CD4-positive, alpha-beta T cell treated with Interleukin-21 for 1 hour (primary cell): Measurements from ENCODE around the gene ITPR2.
A peak's percentile ranks its signal among the peaks of the same experiment; 100 is the strongest.

Source experiments
- DNase-seq: peaks from one replicate; pipeline ENCODE4 v3.0.0-alpha.2; 2020

The ITPR2 gene

DNA sequence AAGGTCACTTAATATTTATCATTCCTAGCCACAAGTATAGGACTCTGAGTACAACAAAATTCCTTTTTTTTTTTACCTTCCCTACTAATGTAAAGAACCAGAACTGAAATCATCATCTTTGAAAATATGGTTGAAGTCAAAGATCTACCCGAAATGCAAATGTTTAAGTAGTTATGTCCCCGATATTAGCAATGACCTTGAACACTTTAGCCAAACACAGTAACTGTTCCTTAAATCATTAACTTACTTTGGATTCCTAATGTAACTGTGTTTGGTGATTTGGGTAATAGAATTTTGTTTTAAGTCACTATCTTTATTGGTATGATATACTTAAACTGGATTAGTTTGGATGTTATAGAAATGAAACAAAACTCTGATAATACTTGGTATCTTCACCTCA lies 14.4 kb downstream of the ITPR2 start:
- no peak for DNase-seq

DNA sequence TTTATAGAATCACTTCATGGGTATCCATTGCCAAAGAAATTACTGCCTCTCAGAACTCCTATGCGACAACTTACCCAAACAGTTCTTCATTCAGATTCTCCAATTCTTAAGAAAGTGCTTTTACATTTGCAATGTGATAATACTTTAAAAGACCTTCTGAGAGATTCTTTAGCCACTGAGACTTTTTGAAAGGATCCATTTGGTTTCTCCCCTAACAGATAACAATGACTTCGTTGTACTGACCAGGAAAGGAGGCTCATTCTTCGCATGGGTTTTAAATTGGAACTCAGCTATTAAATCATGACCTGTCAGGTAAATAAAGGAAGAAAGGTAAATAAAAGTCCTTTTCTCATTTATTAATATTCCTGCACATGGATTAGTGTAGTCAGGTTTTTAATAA lies 14.8 kb downstream of the ITPR2 start:
- DNase-seq: no peak

DNA sequence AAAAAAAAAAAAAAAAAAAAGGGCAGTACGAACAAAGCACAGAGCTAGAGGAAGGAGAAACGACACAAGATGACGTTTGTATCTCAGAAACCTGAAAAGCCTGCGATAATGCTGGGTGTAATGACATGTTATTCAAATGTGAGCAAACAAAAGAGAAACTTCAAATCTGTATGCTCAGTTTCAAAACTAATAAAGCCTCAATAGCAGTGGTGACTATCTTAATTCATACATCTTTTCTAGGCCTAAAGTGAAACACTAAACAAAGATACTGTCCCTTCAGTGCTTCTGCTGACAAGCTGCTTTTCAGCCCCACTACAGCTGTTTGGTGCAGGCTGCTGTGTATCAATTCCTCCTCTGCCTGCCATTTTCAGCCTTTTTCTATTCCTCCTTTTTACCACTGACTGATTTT lies 15.8 kb downstream of the ITPR2 start:
- DNase-seq: no peak

DNA sequence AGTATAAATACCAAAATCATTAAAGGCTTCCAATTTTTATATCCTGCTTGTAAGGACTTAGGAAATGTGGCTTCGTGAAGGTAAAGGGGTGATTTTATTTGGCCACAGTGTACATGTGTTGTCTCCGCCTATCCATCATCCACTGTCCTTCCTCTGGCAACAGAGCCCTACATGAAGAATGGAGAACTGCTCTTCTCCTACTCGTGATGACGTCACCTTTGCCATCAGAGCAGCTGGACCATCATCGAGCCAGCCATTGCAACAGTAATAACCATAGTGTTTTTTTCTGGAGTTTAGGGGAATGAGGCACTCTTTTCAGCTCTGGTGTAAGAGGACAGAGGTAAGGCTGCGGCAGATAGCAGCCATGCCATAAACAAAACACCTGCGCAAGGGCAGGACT lies 19.2 kb downstream of the ITPR2 start:
- no peak for DNase-seq

DNA sequence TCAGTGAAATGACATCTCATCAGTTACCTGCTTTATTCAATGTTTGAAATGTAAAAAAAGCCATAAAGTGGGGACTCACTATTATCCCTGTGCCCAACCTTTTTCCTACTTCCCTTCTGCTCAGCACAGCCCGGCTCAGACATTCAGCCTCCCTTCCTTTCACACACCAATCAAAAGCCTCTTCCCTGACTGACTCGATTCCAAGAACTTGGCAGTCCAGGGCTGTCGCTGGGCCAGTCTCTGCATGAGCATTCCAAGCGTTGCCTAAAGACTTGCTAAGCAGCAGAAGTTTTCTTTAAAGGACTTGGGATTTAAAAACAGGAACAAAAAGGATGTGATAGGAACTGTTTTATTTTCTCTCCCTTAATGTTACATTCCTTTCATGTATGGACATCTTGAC lies 22.7 kb downstream of the ITPR2 start:
- no peak for DNase-seq

DNA sequence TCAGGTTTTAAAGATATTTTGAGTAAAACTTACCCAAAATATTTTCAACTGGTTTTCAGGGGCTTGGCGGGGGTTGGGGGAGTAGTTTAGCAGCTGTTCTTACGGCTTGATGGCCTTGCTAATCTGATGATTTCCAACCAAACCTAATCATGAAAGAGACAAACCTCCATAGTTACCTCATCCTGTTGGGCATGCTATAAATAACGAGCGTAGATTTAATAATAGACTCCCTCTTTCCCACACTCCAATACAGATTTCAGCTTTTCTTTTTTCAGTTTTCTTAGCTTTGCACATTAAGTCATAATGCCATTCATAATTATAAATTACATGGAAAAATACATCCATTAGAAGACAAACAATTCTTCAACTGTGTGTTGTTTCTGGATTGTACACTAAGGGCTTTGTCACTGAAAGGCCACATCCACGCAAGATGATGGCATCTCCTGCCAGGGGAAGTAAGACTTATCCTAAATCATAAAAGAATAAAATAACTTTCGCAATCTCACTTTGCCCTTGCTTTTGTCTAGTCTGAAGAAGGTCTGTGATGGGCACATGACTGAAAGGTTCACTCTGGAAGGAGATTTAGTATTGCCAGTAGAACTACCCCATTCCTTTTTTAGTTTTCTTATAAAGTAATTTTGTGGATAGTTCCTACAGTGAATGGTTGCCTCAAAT lies 23.2 kb downstream of the ITPR2 start:
- no peak for DNase-seq

DNA sequence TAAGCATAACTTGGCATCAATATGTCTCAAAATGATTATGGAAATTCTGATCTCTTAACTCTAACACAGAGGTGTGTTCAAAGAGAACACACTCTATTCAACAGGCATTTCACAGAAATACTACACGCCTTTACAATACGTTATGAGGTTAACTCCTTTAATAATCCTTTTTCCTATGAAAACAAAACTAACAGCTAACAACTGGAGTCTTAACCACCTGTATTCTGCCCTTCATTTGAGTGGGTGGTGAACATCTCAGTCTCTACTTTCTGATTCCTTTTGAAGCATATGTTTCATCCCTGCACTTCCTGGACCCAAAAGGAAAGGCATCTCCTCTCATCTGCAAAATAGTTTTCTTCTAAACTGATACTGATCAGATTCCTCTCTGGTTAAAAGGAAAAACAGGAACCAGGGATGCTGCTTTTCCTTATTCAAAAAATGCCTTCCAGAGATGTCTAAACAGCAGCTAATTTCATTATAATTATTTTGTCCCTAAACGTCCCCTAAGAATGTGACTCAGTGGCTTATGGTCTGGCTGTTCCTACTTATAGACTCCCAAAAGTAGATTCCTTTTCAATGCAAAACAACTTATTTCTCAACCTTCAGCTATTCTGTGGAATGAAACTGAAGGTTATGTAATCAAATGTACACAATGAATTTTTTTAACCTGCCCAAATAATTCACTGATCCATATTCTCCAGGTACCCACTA lies 24.1 kb downstream of the ITPR2 start:
- no peak for DNase-seq

DNA sequence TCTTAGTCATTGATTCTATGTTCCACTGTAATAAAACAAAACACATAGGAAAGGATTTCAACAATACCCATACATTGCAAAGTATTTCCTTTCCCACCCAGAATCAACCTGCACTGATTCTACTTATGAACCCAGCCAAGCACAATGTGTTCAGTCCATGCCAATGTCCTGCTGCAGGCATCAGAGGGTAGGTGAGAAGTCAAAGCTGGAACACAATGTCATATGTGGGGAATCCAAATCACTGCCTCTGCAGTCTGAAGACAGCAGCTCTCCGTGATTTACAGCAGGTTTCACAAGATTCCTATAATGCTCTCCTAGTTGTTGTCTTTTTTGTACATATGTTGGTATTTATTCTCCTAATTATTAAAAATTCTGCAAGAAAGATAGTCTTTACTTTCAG lies 25.7 kb downstream of the ITPR2 start:
- DNase-seq: no peak

DNA sequence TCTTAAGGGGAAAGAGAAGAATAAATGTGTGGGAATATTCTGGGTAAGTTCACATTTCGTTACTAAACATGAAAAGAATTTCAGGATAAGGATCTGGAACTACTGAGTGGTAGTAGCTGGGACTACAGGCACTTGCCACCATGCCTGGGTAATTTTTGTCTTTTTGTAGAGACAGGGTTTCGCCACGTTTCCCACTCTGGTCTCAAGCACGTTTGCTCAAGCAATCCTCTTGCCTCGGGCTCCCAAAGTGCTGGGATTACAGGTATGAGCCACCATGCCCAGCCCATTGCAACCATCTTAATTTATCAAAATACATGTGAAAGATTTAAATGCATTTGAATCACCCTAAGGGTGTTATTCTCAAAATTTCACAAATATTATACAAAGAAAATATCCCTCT lies 26.4 kb downstream of the ITPR2 start:
- no peak for DNase-seq

DNA sequence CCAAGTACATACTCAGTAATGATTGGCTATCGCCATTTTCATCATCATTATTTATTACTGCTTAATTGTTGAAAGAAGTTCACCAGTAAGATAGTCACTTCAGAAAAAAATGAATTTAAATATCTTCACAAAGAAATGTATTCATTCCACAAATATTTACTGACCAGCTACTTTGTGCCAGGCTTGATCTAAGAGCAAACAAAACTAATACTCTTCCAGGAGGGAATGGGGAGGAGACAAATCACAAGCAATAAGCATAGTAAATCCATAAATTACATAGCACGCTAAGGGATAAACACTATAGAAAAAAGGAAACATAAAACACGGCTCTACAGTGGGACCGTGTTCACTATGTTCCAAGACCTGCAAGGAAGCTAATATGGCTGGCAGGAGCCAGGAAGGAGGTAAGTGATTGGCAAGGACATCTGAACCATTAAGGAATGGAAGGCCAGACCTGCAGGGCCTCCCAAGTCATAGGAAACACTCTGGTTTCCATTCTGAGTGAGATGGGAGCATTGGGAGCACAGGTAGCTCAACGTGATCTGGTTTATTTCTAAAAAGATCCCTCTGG lies 27.5 kb downstream of the ITPR2 start:
- DNase-seq: no peak

DNA sequence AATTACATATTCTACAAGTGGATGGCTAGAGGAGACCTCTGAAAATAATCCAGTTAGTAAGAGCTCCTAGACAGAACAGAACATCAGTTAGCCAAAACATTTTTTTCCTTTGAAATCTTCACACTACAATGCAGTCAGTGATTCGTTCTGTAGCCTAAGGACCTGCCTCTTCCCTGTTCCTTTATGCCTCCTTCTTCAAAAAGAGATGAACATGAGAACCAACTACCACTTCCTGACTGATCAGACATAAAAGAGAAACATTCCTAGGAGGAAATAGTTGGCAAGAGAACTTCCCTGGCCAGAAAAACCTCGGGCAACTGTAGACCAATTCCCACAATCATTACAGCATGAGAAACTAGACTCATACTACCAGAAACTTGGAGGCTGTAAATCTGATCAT lies 29.4 kb downstream of the ITPR2 start:
- no peak for DNase-seq

DNA sequence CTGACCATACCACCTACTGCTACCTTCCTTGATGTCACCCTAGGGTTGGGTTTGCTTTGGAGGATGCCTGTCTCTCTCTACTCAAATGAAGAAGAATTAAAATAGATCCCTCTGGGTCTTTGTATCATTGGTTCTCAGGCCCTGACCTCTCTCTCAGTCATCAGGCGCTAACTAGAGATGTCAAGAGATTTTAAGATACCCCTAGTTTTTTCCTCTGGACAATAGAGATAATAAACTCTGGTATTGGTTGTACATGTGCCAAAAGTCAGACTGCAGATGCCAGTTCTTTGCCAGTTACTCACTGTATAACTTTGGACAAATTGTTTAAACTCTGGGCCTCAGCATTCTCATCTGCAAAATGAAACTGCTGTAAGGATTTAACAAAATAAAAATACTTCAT lies 31.5 kb downstream of the ITPR2 start:
- DNase-seq: no peak

DNA sequence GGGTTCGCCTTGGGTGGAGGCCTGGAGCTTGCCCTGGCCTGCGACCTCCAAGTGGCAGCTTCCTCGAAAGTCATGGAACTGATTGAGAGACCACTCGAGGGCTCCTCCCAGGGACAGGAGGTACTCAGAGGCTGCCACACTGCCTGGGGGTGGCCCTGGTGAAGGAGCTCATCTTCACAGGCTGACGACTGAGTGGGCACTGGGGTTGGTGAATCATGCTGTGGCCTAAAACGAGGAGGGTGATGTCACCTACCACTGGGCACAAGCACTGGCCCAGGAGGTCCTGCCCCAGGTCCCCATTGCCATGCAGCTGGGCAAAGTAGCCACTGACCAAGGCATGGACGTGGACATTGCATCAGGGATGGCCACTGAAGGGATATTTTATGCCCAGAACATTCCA lies 32.1 kb downstream of the ITPR2 start:
- DNase-seq: no peak

DNA sequence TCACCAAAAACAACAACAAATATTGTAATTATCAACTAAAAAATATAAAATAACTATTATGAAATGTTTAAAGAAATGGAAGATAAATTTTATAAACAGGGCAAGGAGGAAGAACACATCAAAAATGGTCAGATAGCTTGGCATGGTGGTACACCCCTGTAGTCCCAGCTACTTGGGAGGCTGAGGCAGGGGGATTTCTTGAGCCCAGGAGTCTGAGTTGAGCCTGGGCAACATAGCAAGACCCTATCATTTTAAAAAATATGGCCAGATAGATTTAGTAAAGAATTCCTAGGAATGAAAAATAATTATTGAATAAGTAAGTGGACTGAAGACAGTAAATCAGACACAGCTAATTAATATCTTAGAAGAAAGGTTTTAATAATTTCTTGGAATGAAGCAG lies 32.6 kb downstream of the ITPR2 start:
- DNase-seq: no peak

DNA sequence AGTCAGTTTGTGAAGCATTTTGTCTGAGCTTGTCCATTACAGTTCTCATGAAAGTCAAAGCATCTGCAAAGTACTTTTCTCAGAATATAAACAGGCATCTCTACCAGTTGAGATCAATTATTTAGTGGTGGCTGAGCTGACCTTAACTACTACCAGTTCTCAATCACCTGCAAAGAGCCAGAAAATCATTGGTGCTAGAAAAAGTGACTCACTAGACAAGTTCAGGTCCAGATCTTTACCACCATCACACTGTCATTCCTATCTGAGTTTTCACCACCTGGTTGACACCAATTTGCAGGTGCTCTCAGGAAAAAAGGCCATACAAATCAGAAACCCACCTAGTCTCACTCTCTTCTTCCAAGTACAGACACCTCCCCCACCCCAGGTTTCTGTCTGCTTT lies 33.3 kb downstream of the ITPR2 start:
- no peak for DNase-seq

DNA sequence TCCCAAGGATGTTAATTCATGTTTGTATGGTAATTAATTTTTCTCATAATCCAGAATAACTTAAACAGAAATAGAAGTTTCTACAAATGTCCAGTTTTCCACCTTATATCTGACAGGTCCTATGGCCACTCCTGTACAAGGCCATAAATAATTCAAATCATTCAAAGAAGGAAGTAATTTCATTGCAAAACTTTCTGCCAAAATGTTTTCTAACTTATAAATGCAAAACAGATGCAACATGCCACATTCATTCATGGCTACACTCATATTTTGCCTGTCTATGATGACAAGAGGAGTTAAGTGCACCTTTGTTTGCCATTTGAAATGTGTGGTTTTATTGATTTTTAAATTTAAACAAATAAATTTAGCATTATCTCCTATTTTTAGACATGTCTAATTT lies 34.4 kb downstream of the ITPR2 start:
- DNase-seq: no peak

DNA sequence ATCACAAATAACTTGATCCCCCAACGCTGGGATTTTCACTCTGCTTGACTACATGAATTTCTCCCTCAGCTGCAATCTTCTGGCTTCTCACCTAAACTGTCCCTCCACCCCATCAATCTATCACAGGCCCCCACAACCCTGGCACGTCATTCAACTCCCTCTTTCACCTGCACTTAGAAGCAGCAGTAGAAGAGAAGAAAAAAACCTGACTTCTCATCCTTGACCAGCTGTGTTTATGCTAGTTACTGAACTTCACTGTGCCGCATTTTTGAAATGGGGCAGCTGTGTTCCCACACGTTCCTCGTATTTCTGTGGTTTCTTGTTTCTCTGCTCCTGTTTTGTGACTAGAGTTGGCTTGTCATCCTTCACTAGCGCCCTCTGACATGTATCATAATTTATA lies 35.0 kb downstream of the ITPR2 start:
- no peak for DNase-seq

DNA sequence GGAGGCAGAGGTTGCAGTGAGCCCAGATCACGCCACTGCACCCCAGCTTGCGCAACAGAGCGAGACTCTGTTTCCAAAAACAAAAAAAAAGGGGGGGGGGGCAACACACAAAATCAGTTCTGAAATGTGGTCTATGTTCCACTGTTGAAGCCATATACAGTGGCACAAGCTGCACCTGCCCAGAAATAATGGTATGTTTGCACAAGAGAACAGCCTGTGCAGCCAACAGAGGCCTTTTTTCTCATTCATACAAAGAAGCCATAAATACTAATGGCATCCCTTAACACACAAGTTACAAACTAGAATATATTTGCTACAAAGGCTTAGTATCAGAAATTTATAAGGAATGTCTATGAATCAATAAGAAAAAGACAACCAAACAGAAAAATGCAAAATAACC lies 37.1 kb downstream of the ITPR2 start:
- no peak for DNase-seq

DNA sequence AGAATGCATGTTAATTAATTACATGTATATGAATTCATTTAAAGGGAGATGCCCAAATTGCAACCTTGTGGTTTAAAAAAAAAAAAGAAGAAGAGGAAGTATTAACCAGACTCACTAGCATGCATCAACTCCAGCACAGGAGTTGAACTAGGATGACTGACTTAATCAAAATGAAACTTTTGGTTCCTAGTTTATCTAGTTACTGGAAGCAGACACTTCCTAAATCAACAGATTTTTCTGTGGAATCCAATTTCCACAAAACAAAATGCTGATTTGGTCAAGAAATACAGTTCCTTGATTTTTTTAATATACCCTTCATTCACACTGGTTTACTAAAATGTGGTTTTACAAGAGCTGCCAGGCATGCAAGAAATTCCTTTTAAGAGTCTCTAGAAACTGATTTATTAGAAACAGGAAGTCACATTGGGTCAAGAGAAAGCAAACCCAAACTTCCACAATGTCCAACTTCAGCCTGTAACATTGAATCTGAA lies 41.6 kb downstream of the ITPR2 start:
- peak; percentile 16 for DNase-seq

DNA sequence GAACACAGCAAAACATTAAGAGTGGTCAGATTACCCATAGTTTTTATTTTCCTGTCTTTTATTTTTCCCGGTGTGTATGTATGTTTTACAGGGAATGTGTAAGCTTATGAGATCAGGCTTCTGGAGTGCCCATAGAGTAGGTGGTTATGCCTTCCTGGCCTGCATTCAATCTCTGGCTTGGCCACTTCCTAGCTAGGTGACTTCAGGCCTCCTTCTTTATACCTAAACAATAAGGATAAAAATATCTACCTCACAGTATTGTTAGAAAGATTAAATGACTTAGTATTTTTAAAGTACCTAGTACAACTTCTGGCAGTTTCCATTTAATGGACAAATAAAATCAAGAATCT lies 42.4 kb downstream of the ITPR2 start:
- no peak for DNase-seq

DNA sequence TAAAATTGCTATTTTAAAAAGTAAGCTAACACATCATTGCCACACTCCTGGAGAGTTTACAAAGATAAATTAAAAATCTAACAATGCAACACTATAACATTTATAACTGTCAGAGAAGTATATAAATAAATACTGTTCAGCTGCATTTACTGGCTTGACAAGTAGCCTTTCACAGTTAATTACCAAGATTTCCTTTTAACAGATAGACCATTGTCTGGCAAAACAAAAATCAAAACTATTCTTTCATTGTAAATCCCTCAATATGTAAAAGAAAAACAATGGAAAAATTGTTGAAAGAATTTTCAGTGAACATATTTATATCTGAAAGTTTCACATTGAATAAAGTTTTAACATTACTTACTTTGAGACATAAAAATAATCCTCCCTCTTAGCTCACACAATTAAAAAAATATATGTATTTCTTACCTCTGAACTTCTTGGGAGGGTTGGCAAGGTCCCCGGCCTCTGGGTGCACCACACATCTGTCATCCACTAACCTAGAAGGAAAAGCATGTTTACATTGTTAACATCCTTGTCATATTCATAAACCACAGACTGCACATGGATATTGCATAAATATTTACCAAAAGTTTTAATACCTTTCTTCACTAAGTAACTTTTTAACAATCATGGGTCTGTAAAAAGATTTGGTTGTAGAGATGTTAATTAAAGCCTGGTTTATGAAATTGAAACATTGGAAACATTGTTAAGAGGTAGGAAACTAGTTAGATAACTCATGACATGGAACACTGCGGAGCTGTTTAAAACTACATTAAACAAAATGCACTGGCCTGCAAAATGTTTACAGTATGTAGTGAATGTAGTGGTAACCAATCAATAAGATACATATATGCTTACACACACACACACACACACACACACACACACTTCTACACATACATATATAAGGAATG lies 43.0 kb downstream of the ITPR2 start:
- DNase-seq: no peak

DNA sequence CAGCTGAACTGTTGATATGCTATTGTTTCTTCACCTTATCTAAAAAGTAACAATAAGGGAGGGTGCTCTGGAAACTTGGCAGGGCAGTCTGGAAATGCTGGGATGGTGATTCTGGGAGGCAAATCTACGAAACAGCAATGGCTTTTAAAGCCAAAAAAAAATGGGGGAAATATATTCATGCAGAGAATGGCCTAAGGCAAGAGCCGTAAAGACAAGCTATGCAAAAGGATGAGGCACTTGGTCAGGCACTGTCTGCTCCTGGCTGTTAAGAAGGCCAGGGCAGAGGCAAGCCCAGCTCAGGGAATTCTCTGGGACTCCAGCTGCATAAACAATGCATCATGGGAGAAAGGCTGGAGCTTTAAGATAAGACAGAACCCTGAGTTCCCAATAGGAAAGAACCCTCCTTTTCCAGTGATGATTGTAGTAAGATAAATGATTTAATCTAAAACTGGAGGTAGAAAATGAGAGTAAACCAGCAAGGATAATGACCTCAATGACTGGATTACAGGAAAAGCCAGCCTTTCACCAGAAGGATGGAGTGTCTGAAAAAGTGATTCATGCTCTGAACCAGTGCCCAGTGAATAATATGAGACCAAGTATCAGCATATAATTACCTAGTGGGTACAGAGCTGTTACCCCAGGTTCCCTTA lies 46.0 kb downstream of the ITPR2 start:
- no peak for DNase-seq

DNA sequence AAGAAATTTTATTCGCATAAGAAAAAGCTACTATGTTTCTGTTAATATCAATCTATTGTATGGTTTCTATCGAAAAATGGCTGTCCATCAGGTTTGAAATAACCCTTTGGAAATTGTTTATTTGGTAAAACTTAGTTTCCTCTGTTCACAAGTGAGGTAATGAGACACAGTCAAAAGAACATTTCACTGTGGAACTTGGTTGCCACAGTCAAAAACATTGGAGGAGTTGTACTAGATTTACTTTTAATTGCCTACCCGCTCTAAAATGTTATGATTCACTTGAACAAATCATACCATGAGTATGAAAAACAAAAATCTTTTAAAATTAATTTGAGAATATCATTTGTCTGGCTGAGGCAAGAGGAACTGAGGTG lies 46.5 kb downstream of the ITPR2 start:
- no peak for DNase-seq
